Activated T-cell treated with anti-CD3 and anti-CD28 coated beads, Interleukin-2, amount 50 U/mL, for 48 hours (primary cell): ENCODE data around the gene SLC22A23.
"Not testable (repeated sequence)": the region's sequence is repeated elsewhere in the genome, so short reads cannot be mapped to it uniquely, and the experiment has no call there.

Experiments
- DNase-seq, 2 experiments: peaks; one replicate each; pipeline ENCODE4 v3.0.0-alpha.2; 2020

The SLC22A23 gene

GRCh38 chr6:3384241-3385143, 72.4 kb downstream of the SLC22A23 start:
- no peak for DNase-seq

GRCh38 chr6:3383525-3383924, 73.3 kb downstream of the SLC22A23 start:
- DNase-seq = no peak

DNA sequence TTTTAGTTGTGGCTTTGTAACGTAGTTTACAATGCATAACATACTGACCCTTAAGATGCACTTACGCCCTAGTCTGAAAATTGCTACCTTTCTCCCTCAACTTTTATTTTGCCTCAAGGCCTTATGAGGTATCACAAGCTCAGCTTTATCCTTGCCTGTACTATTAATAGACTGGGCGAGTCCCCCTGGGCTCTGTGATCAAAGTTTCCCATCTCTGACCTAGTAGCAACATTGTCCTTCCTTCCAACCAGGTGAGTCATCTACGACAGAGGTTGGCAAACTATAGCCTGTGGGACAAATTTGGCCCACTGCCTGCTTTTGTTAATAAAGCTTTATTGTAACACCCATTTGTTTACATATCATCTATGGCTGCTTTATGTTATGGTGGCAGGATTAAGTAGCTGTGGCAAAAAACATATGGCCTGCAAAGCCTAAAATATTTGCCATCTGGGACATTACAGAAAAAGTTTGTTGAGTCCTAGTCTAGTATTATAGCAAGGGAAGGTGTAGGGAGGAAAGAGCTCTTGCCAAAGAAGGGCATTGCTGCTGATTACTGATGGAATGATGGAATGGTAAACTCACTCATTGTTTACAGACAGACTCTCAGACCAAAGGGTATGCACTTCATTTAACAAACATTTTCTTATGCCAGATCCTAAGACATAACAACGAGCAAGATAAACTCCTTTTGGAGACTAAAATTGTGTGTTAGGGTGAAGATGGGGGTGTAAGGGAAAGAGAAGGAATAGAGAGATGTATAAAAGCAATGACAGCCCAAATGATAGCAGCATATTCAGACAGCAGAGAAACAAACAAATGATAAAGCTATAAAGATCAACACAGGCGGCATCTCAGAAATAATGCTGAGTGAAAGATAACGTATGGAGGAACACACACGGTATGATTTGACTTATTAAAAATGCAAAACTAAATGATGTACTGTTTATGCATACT, 74.2 kb downstream of the SLC22A23 start:
- no peak for DNase-seq

DNA sequence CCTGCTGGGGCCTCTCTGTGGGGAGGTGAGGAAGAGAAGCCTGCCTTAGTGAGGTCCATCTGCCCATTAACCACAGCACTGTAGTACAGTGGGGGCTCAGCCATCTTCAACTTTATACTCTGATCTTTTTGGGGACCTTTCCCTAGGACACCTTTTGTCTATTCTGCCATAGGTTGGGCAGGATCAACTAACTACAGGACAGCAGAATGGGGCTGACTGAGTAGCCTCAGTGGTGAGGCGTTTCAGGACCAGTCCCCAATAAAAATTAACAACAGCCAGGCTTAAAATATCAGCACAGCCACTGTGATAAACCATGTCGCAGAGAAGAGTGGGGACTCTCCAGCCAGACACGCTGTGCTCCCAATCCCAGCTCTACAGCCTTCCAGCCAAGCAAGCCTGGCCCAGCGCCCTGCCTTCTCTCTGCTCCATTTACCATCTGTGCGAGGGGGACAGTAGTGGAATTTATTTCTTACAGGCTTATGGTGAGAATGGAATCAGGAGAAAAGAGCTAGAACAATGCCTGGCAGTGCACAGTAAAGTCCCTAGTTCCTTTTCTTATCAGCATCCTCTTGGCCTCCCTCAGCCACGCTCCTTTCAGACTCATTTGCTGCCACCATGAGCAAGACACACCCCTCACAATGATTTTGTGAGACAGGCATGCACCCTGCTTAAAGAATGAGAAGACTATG, 75.5 kb downstream of the SLC22A23 start:
- no peak for DNase-seq

- DNase-seq = no peak
Observed at GRCh38 chr6:3380344-3381232, 76.3 kb downstream of the SLC22A23 start.

- DNase-seq = no peak
Observed at GRCh38 chr6:3379482-3380060, 77.3 kb downstream of the SLC22A23 start.

DNA sequence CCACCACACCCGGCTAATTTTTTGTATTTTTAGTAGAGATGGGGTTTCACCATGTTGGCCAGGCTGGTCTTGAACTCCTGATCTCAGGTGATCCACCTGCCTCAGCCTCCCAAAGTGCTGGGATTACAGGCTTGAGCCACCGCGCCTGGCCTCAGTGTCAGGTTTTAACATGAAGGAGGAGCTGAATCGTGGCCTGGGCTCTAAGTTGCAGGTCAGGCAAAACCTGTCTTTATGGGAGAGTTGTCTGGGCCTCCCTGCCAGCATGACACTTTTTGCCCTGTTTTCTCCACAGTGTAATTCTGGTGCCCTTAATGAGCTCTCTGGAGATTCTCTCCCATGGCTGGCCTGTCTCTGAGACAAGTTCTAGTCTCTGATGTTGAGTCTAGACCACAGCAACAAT, 78.0 kb downstream of the SLC22A23 start:
- DNase-seq = not testable (repeated sequence)

- DNase-seq = not testable (repeated sequence)
Observed at GRCh38 chr6:3378398-3378782, 78.5 kb downstream of the SLC22A23 start.

DNA sequence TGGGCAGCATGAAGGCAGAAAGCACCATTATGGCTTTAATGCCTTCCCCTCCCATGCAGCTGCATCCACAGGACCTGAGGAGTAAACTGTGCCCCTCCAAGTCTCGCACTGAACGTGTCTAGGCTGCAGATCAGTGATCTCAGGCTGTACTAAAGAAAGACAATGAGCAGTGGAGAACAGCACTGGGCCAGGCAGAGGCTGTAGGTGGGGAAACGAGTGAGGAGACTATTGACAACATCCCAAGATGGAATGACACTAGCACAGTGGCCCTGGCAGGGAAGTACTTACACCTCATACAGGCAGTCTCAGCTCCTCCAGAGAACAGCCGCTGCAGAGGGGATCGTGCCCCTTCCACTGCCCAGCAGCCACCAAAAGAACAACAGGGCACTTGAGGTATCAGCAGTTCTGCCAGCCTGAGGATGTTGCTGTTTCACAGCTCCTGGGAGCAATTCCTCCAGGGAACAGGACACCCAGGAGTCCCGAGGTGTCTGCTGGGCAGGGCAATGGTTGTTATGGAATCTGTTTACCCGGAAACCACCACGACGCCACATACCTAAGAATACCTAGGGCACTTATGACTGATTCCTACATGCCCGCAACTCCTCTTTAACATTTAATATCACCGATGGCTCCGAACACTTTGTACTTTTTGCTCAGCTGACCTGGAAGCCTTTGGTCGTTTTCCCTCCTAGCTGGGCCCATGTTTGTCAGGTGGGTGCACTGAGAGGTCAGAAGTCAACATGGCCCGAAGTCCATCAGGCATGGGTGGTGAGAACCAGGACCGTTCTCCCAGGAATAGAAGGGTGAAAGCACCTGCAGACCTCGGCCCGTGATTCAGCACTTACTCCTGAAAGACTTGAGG, 79.1 kb downstream of the SLC22A23 start:
- DNase-seq = peak; percentile 22 to 23

GRCh38 chr6:3376893-3377535, 79.8 kb downstream of the SLC22A23 start:
- no peak for DNase-seq

GRCh38 chr6:3376064-3376463, 80.8 kb downstream of the SLC22A23 start:
- no peak for DNase-seq

- DNase-seq = no peak
Observed at GRCh38 chr6:3373597-3374203, 83.2 kb downstream of the SLC22A23 start.

- no peak for DNase-seq
Observed at GRCh38 chr6:3372912-3373554, 83.8 kb downstream of the SLC22A23 start.

DNA sequence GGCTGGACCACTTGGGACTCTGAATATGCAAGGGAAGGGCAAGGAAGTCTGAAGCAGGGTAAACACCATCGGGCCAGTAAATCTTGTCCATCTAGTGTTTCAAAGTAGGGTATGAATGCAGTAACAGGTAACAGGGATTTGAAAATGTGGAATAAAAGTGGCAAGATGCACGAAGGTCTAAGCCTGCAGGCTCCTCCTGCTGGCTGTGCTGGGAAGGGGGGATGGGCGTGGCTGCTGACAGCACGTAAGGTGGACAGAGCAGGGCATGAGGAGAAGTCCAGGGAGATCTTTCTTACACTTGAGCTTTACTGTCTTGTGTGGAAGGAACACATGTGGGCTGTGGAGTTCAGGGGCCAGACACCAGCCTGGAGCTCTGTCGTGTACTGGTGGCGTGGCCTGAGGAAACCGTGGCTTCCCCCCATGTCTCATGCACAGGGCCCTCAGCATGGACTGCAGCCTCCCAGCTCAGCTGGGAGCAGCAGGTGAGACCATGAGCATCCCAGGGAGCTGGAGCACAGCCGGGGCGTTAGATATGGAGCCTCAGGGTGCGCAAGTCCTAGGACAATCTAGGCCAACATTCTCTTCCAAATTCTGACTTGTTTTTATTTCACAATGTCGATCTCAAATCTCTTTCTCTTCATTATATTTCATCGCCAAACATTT, 84.5 kb downstream of the SLC22A23 start:
- no peak for DNase-seq

DNA sequence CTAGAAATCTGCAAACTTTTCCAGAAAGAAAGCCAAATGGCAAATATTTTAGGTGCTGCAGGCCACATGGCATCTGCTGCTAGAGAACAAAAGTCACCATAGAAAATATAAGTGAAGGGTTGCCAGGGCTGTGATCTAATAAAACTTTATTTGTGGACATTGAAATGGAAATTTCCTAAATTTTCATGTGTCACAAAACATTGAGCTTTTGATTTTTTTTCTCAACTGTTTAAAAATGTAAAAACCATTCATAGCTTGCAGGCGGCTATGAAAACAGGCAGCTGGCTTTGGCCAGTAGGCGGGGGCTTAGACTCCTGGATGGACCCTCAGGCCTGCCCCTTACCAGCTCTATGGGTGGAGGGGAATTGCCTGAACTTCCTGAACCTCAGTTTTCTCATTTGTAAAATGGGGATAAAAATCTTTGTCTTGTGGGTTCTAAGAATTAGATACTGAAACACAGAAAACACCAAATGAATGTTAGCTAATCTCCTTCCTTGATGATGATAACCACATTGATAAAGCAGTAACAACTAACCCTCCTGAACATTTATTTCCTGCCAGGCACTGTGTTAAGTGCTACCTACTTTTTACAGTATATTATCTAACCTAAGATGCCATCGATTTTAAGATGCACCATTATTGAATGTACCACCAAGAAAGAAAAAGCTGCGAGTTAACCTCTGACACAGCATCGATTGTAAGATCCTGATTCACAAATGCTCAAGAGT, 85.5 kb downstream of the SLC22A23 start:
- no peak for DNase-seq

- peak in 1 of 2 experiments; percentile 20 for DNase-seq
Observed at GRCh38 chr6:3370361-3371221, 86.3 kb downstream of the SLC22A23 start.

GRCh38 chr6:3369985-3370360, 86.9 kb downstream of the SLC22A23 start:
- DNase-seq = no peak
